ENCODE results near the gene MVB12A. TPM values are rescaled to one million over a fixed set of nuclear protein-coding genes. Genes with fewer than 3 reads are reported as not detected.

The MVB12A gene
- total and polyA plus RNA-seq, 9 of the 15 experiments (the other 6 are each of a cell fraction or from before 2014, with no cell fraction given), result 1.2 to 46.2 (median 22.4) TPM

- TF ChIP-seq RBM34 (IDR thresholded peaks at IDR 0.05; ENCODE audit: borderline replicate concordance, insufficient read depth, low read length), result no peak
- peak in 1 of 2 experiments; percentile 31; a peak in 1 of 4 replicates for TF ChIP-seq MAZ (CRISPR knock-in tag; conservative IDR thresholded peaks at IDR 0.05 in 1 of 2, IDR thresholded peaks at IDR 0.05 in 1 of 2)
- no peak for TF ChIP-seq NR3C1 (CRISPR knock-in tag; IDR thresholded peaks at IDR 0.05)
- peak; percentile 38; the same call in 1 of the 2 replicates for TF ChIP-seq ZFX (CRISPR knock-in tag; IDR thresholded peaks at IDR 0.05)
- peak; percentile 75 for TF ChIP-seq RAD51 (IDR thresholded peaks at IDR 0.05; ENCODE audit: borderline replicate concordance, low read depth)
- no peak for TF ChIP-seq ZNF224 (CRISPR knock-in tag; IDR thresholded peaks at IDR 0.05)
- peak; percentile 57; the same call in 1 of the 2 replicates for TF ChIP-seq TFE3 (CRISPR knock-in tag; IDR thresholded peaks at IDR 0.05)
- TF ChIP-seq ZNF583 (CRISPR knock-in tag; IDR thresholded peaks at IDR 0.05), result no peak
- no peak for TF ChIP-seq DIDO1 (tag; IDR thresholded peaks at IDR 0.05; ENCODE audit: low read depth)
- no peak for TF ChIP-seq HNRNPK (IDR thresholded peaks at IDR 0.05; ENCODE audit: low read depth, low read length, poor library complexity, severe bottlenecking)
- no peak for TF ChIP-seq NFRKB (IDR thresholded peaks at IDR 0.05; ENCODE audit: low read depth)
- TF ChIP-seq GATAD2B (IDR thresholded peaks at IDR 0.05; ENCODE audit: borderline replicate concordance), result no peak
- no peak for TF ChIP-seq KLF1 (tag; IDR thresholded peaks at IDR 0.05)
- TF ChIP-seq RERE (CRISPR knock-in tag; IDR thresholded peaks at IDR 0.05; ENCODE audit: borderline replicate concordance), result no peak
- no peak for TF ChIP-seq CBFB (CRISPR knock-in tag; IDR thresholded peaks at IDR 0.05)
- TF ChIP-seq SOX6 (IDR thresholded peaks at IDR 0.05), result peak; percentile 27; the same call in 1 of the 2 replicates
- no peak for TF ChIP-seq PRMT5 (CRISPR knock-in tag; IDR thresholded peaks at IDR 0.05)
- TF ChIP-seq RAD21 (CRISPR knock-in tag; conservative IDR thresholded peaks at IDR 0.05 in 1 of 2, IDR thresholded peaks at IDR 0.05 in 1 of 2), result no peak
- TF ChIP-seq HMG20A (CRISPR knock-in tag; conservative IDR thresholded peaks at IDR 0.05), result no peak
- TF ChIP-seq IFI16 (CRISPR knock-in tag; IDR thresholded peaks at IDR 0.05), result no peak
- no peak for TF ChIP-seq ATF1 (CRISPR knock-in tag; IDR thresholded peaks at IDR 0.05)
- TF ChIP-seq ATF1 (tag; IDR thresholded peaks at IDR 0.05), result no peak
Measured at GRCh38 chr19:17398902-17399527, 20.8 kb upstream of the MVB12A start (continued).
